ENCODE results near the gene DSCAM. TPM values are rescaled to one million over a fixed set of nuclear protein-coding genes. Genes with fewer than 3 reads are reported as not detected.

The DSCAM gene
- total RNA-seq, 2 donors from 2014 or later, result 18.5 to 25.5 TPM

DNA sequence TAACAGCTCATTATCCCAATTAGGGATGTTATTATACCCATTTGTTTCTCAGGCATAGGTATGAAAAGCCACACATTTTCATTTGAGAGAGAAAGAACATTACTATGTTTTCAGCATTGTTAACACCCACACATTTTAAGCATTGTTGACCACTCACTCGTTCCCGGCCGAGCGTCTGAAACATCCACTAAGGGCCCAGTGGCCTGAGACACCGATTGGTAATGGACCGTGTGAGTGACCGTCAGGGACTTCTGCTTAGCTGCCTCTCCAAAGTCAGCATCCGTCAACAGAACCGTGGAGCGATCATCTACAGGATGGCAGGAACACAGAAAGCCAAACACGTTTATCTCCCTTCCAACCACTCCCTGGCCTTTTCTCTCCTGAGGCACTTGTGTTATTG is 795.2 kb downstream of the DSCAM start:
- peaks cover 87% of the 10 kb centered on the region for H3K36me3 ChIP-seq (ENCODE audit: control insufficient read depth, insufficient read depth, low read length)
- WGBS, 2 experiments (ENCODE audit: insufficient coverage in 1 of 2, insufficient read length in 1 of 2), result 93 to 96% methylated on average over 11 of the region's 11 CpGs
- no peak overlapping the region for H3K9ac ChIP-seq (ENCODE audit: extremely low read depth, low read length, poor library complexity, severe bottlenecking)
- H3K27ac ChIP-seq (ENCODE audit: low read depth, low read length), result no peak overlapping the region
- TF ChIP-seq, protein P1, sequence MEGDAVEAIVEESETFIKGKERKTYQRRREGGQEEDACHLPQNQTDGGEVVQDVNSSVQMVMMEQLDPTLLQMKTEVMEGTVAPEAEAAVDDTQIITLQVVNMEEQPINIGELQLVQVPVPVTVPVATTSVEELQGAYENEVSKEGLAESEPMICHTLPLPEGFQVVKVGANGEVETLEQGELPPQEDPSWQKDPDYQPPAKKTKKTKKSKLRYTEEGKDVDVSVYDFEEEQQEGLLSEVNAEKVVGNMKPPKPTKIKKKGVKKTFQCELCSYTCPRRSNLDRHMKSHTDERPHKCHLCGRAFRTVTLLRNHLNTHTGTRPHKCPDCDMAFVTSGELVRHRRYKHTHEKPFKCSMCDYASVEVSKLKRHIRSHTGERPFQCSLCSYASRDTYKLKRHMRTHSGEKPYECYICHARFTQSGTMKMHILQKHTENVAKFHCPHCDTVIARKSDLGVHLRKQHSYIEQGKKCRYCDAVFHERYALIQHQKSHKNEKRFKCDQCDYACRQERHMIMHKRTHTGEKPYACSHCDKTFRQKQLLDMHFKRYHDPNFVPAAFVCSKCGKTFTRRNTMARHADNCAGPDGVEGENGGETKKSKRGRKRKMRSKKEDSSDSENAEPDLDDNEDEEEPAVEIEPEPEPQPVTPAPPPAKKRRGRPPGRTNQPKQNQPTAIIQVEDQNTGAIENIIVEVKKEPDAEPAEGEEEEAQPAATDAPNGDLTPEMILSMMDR (conservative IDR thresholded peaks at IDR 0.05), result no peak
- Mint-ChIP-seq H3K36me3 (ENCODE audit: low read depth) (peaks cover 53% of the 10 kb centered on the region), H3K4me1 (peaks cover 1% of the 10 kb centered on the region), H3K4me3 (no peak overlapping the region), H3K9me3 (no peaks in the 10 kb centered on the region), H3K27me3 (ENCODE audit: insufficient read depth) (no peaks in the 10 kb centered on the region), H3K27ac (no peak overlapping the region)
- H3K27me3 ChIP-seq (ENCODE audit: control insufficient read depth, insufficient read depth, low read length, poor library complexity, severe bottlenecking), result no peaks in the 10 kb centered on the region
- no peak overlapping the region for H3K4me3 ChIP-seq (ENCODE audit: low read length)
- H3K9me3 ChIP-seq (ENCODE audit: control insufficient read depth, low read length), result no peaks in the 10 kb centered on the region
- DNase-seq, result no peak
- H3K4me1 ChIP-seq (ENCODE audit: control insufficient read depth, insufficient read depth, low read length), result no peaks in the 10 kb centered on the region

DNA sequence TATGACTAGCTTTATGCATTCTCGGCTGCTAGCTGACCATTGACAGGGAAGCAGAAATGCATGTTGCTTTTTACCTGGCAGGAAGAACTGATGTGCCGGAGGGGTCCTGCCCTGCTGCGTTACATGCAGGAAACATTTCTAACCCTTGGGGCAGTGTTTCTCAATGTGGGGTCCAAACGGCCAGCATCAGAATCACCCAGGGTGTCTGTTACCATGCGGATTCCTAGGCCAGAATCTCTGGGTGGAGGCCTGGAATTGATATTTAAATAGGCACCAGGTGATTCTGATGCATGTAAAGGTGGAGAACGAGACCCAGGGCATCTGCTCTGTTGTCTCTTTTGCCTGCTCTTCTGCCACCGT is 797.0 kb downstream of the DSCAM start:
- Mint-ChIP-seq H3K9me3 (no peaks in the 10 kb centered on the region), H3K27ac (no peak overlapping the region), H3K4me1 (no peaks in the 10 kb centered on the region), H3K27me3 (ENCODE audit: insufficient read depth) (no peaks in the 10 kb centered on the region), H3K4me3 (no peak overlapping the region), H3K36me3 (ENCODE audit: low read depth) (peaks cover 53% of the 10 kb centered on the region)
- Histone ChIP-seq H3K27ac (ENCODE audit: low read depth, low read length) (no peak overlapping the region), H3K27me3 (ENCODE audit: control insufficient read depth, insufficient read depth, low read length, poor library complexity, severe bottlenecking) (no peaks in the 10 kb centered on the region), H3K9ac (ENCODE audit: extremely low read depth, low read length, poor library complexity, severe bottlenecking) (no peak overlapping the region), H3K4me3 (ENCODE audit: low read length) (no peak overlapping the region), H3K4me1 (ENCODE audit: control insufficient read depth, insufficient read depth, low read length) (no peaks in the 10 kb centered on the region), H3K9me3 (ENCODE audit: control insufficient read depth, low read length) (no peaks in the 10 kb centered on the region), H3K36me3 (ENCODE audit: control insufficient read depth, insufficient read depth, low read length) (peaks cover 86% of the 10 kb centered on the region)
- TF ChIP-seq, protein P1 (conservative IDR thresholded peaks at IDR 0.05), result peak; percentile 38
- DNase-seq, result peak; percentile 63
- 87 to 89% methylated on average over 5 to 7 of the region's 7 CpGs for WGBS, 2 experiments (ENCODE audit: insufficient coverage in 1 of 2, insufficient read length in 1 of 2)

DNA sequence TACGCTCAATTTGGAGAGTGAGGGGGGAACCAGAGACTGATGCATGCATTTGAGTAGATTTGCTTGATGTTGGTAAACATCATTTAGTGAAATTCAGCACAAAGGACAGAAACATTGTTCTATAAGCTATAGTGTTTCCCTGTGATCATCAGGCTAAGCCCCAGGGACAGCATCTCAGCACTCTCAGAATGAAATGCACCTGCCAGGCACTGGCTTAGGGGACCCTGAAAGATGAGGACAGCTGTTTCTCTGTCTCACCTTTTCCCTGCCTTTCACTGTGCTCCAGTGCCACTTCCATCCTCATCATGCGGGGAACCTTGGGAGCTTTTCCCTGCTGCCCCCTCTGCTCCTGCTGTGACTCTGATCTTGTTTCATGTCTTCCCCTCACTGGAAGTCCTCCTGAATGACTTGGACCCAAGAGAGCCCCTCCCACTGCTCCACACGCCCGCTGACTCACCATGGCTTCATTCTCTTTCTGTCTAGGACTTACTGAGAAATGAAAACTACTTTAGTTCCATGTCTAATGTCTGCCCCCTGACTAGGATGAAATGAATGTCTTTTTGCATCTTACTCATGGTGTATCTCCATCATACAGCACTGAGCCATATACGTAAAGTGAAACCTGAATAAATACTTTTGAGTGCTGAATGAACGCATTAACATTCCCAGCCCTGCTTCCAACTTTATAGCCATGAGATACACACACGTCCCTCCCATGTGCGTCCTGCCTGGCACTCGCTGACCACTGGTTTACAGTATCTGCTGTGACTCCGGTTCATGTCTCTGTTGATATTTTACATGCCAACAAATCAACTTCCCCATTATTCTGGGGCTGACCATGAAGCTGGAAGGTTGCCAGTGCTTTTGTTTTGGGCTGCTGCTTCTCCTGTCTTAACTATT is 797.7 kb downstream of the DSCAM start:
- TF ChIP-seq, protein P1 (conservative IDR thresholded peaks at IDR 0.05), result no peak
- no peaks in the 10 kb centered on the region for H3K4me1 ChIP-seq (ENCODE audit: control insufficient read depth, insufficient read depth, low read length)
- H3K4me1 Mint-ChIP-seq, result no peaks in the 10 kb centered on the region
- H3K27ac Mint-ChIP-seq, result no peak overlapping the region
- no peak for DNase-seq
- H3K9ac ChIP-seq (ENCODE audit: extremely low read depth, low read length, poor library complexity, severe bottlenecking), result no peak overlapping the region
- H3K9me3 Mint-ChIP-seq, result no peaks in the 10 kb centered on the region
- H3K36me3 Mint-ChIP-seq (ENCODE audit: low read depth), result peaks cover 54% of the 10 kb centered on the region
- H3K27me3 Mint-ChIP-seq (ENCODE audit: insufficient read depth), result no peaks in the 10 kb centered on the region
- no peaks in the 10 kb centered on the region for H3K9me3 ChIP-seq (ENCODE audit: control insufficient read depth, low read length)
- H3K27ac ChIP-seq (ENCODE audit: low read depth, low read length), result no peak overlapping the region
- H3K36me3 ChIP-seq (ENCODE audit: control insufficient read depth, insufficient read depth, low read length), result peaks cover 86% of the 10 kb centered on the region
- 89 to 94% methylated on average over 7 to 10 of the region's 10 CpGs for WGBS, 2 experiments (ENCODE audit: insufficient coverage in 1 of 2, insufficient read length in 1 of 2)
- H3K27me3 ChIP-seq (ENCODE audit: control insufficient read depth, insufficient read depth, low read length, poor library complexity, severe bottlenecking), result no peaks in the 10 kb centered on the region
- no peak overlapping the region for H3K4me3 ChIP-seq (ENCODE audit: low read length)
- no peak overlapping the region for H3K4me3 Mint-ChIP-seq

Measured in endodermal cell (in vitro differentiated cells).